Mesothelial cell of epicardium (in vitro differentiated cells): ENCODE data around the gene HENMT1. TPM values are rescaled to one million over a fixed set of nuclear protein-coding genes. Genes with fewer than 3 reads are reported as not detected.
A peak's percentile ranks its signal among the peaks of the same experiment; 100 is the strongest.
"Not testable (repeated sequence)": the region's sequence is repeated elsewhere in the genome, so short reads cannot be mapped to it uniquely, and the experiment has no call there.

ENCODE experiments used
- DNase-seq, 2 experiments: peaks; one replicate each; pipeline ENCODE4 v3.0.0; 2021; ENCODE audit warnings: low spot score in 2 of 2; ENCODE audit not compliant: unreplicated experiment in 2 of 2
- H3K27ac Mint-ChIP-seq: 2 replicates; pipeline ENCODE4 v1.8.0; 2021; ENCODE audit warnings: mixed read lengths
- H3K27me3 Mint-ChIP-seq: 2 replicates; pipeline ENCODE4 v1.8.0; 2021; ENCODE audit warnings: low read depth, mixed read lengths
- H3K36me3 Mint-ChIP-seq: 2 replicates; pipeline ENCODE4 v1.8.0; 2021; ENCODE audit warnings: mixed read lengths
- H3K4me1 Mint-ChIP-seq: 2 replicates; pipeline ENCODE4 v1.8.0; 2021; ENCODE audit warnings: mixed read lengths
- H3K4me3 Mint-ChIP-seq: 2 replicates; pipeline ENCODE4 v1.8.0; 2021; ENCODE audit warnings: mild to moderate bottlenecking, moderate library complexity, mixed read lengths
- H3K9me3 Mint-ChIP-seq: 2 replicates; pipeline ENCODE4 v1.8.0; 2021; ENCODE audit warnings: mixed read lengths
- CTCF ChIP-seq: fragments of 200-600 bp; sonication (generic); IDR thresholded peaks from one replicate; pipeline ENCODE4 v1.5.0; 2021; ENCODE audit warnings: antibody characterized with exemption; ENCODE audit not compliant: unreplicated experiment
- total RNA-seq: library from RNA; stranded (reverse); gene quantifications from 3 replicates; pipeline ENCODE4 v1.2.1, GENCODE V29; 2021

The HENMT1 gene
- total RNA-seq, 1 donor from 2014 or later, result 8.5 TPM

- no peak for DNase-seq
- Mint-ChIP-seq H3K9me3 (no peaks in the 10 kb centered on the region), H3K36me3 (peaks cover 4% of the 10 kb centered on the region), H3K27ac (peak overlapping the region; percentile 99), H3K4me3 (peak overlapping the region; percentile 98), H3K27me3 (peaks cover 5% of the 10 kb centered on the region), H3K4me1 (peaks cover 38% of the 10 kb centered on the region)
- no peak for TF ChIP-seq CTCF
Observed at GRCh38 chr1:108691128-108691941, 30.4 kb upstream of the HENMT1 start.

GRCh38 chr1:108686614-108687313 lies 25.9 kb upstream of the HENMT1 start:
- H3K36me3 Mint-ChIP-seq, result no peaks in the 10 kb centered on the region
- H3K9me3 Mint-ChIP-seq, result no peaks in the 10 kb centered on the region
- H3K4me1 Mint-ChIP-seq, result peaks cover 28% of the 10 kb centered on the region
- no peak overlapping the region for H3K27ac Mint-ChIP-seq
- no peak for TF ChIP-seq CTCF
- no peak overlapping the region for H3K4me3 Mint-ChIP-seq
- DNase-seq, result no peak
- H3K27me3 Mint-ChIP-seq, result peaks cover 5% of the 10 kb centered on the region

- Mint-ChIP-seq H3K4me1 (peaks cover 20% of the 10 kb centered on the region), H3K27me3 (peaks cover 5% of the 10 kb centered on the region), H3K9me3 (no peaks in the 10 kb centered on the region), H3K27ac (no peak overlapping the region), H3K36me3 (no peaks in the 10 kb centered on the region), H3K4me3 (no peak overlapping the region)
- DNase-seq, result no peak
- TF ChIP-seq CTCF, result no peak
Observed at GRCh38 chr1:108685529-108685928, 24.6 kb upstream of the HENMT1 start.

GRCh38 chr1:108681701-108682100 lies 20.8 kb upstream of the HENMT1 start:
- not testable (repeated sequence) for H3K9me3 Mint-ChIP-seq, DNase-seq, H3K27me3 Mint-ChIP-seq, H3K4me3 Mint-ChIP-seq, H3K36me3 Mint-ChIP-seq
- Mint-ChIP-seq H3K4me1 (peaks cover 11% of the 10 kb centered on the region), H3K27ac (peak overlapping the region; percentile 55)

GRCh38 chr1:108679586-108680213 lies 18.8 kb upstream of the HENMT1 start:
- no peak for DNase-seq
- Mint-ChIP-seq H3K27ac (no peak overlapping the region), H3K27me3 (no peaks in the 10 kb centered on the region)

More at GRCh38 chr1:108679586-108680213, 18.8 kb upstream of the HENMT1 start:
- H3K9me3 Mint-ChIP-seq, result peaks cover 3% of the 10 kb centered on the region
- no peak for TF ChIP-seq CTCF
- peaks cover 8% of the 10 kb centered on the region for H3K4me1 Mint-ChIP-seq
- H3K4me3 Mint-ChIP-seq, result no peak overlapping the region
- H3K36me3 Mint-ChIP-seq, result peaks cover 2% of the 10 kb centered on the region
